GM12878 (cell line): ENCODE measurements around the gene SPTBN1. TPM values are rescaled to one million over a fixed set of nuclear protein-coding genes. Genes with fewer than 3 reads are reported as not detected.

Experiments used
- ATAC-seq: fragments of 200-7000 bp; cut with Tn5 transposase; 3 replicates; pipeline ENCODE4 v1.9.1; 2020; ENCODE audit warnings: mild to moderate bottlenecking, moderate library complexity
- BruUV-seq: library from RNA; stranded (reverse); fragments of 400-500 nt; replicated peaks from 2 replicates; lab custom pipeline; 2021; lab: Mats Ljungman, UMichigan
- CTCF ChIA-PET: fragments of 300-600 bp; sonication (Branson Sonifier 250); formaldehyde crosslinking; extraction: SDS; loops from one replicate; lab custom pipeline; 2021; ENCODE audit warnings: inconsistent platforms; lab: Yijun Ruan, JAX
- POLR2A ChIA-PET: fragments of 350-600 bp; formaldehyde crosslinking; extraction: SDS; loops from one replicate; lab custom pipeline; 2021; ENCODE audit warnings: inconsistent platforms; lab: Charles Lee
- RAD21 ChIA-PET: fragments of 300-600 bp; sonication (Branson Sonifier 250); formaldehyde crosslinking; loops from one replicate; lab custom pipeline; 2023; ENCODE audit warnings: antibody characterized with exemption; ENCODE audit not compliant: unreplicated experiment; lab: Charles Lee
- SMC1A ChIA-PET: fragments of 300-600 bp; sonication (Branson Sonifier 250); formaldehyde crosslinking; loops from one replicate; lab custom pipeline; 2023; ENCODE audit not compliant: unreplicated experiment, uncharacterized antibody; lab: Charles Lee
- DNase-seq: peaks from one replicate; pipeline ENCODE4 v3.0.0-alpha.2; 2011; ENCODE audit warnings: low read depth, low spot score
- FAIRE-seq: peaks from 3 replicates; lab custom pipeline; 2011; peaks lifted over from hg19 to GRCh38; lab: Jason Lieb, UNC
- H2AFZ ChIP-seq: 2 replicates; pipeline ENCODE4 v1.6.0; 2011; ENCODE audit warnings: low read depth, low read length, control low read depth; ENCODE audit not compliant: control insufficient read depth
- H3K27ac ChIP-seq: 2 replicates; pipeline ENCODE4 v1.5.1; 2011; ENCODE audit warnings: control low read depth; ENCODE audit not compliant: control insufficient read depth, insufficient read depth
- H3K27me3 ChIP-seq, 2 experiments: replicated peaks in 1 of 2; 2 replicates each; pipeline versions ENCODE4 v1.6.0 to v1.6.1; 2011; ENCODE audit warnings: low read length in 1 of 2; ENCODE audit not compliant: control insufficient read depth in 2 of 2, insufficient read depth in 2 of 2
- H3K36me3 ChIP-seq, 2 experiments: 2 replicates each; pipeline ENCODE4 v1.5.1; 2011; ENCODE audit warnings: low read length in 1 of 2; ENCODE audit not compliant: control insufficient read depth in 2 of 2, insufficient read depth in 2 of 2
- H3K4me1 ChIP-seq: 2 replicates; pipeline ENCODE4 v1.6.1; 2011; ENCODE audit warnings: mild to moderate bottlenecking, low read length, moderate library complexity, mixed read lengths; ENCODE audit not compliant: control insufficient read depth, insufficient read depth
- H3K4me2 ChIP-seq: 2 replicates; pipeline ENCODE4 v1.6.0; 2011; ENCODE audit warnings: control low read depth; ENCODE audit not compliant: control insufficient read depth, insufficient read depth
- H3K4me3 ChIP-seq: fragments of 200-600 bp; sonication (generic); 2 replicates; pipeline ENCODE4 v1.5.1; 2016
- H3K79me2 ChIP-seq: 2 replicates; pipeline ENCODE4 v1.6.0; 2011; ENCODE audit warnings: low read length; ENCODE audit not compliant: control insufficient read depth, insufficient read depth
- H3K9ac ChIP-seq: 2 replicates; pipeline ENCODE4 v1.8.0; 2011; ENCODE audit warnings: low read length, control low read depth, mixed read lengths; ENCODE audit not compliant: control insufficient read depth, insufficient read depth
- H3K9me3 ChIP-seq: replicated peaks from 3 replicates; pipeline ENCODE4 v1.5.1; 2011; ENCODE audit warnings: mild to moderate bottlenecking, low read length; ENCODE audit not compliant: control insufficient read depth, insufficient read depth
- H4K20me1 ChIP-seq: 2 replicates; pipeline ENCODE4 v1.6.0; 2011; ENCODE audit not compliant: control insufficient read depth, insufficient read depth
- BACH1 ChIP-seq: fragments of 450-650 bp; IDR thresholded peaks from 2 replicates; pipeline ENCODE4 v1.6.1; 2017; ENCODE audit warnings: mild to moderate bottlenecking, borderline replicate concordance
- CBX5 ChIP-seq: sonication (generic); IDR thresholded peaks from 2 replicates; pipeline ENCODE4 v1.6.1; 2016; ENCODE audit warnings: low read depth, moderate library complexity, mild to moderate bottlenecking, inconsistent platforms
- EGR1 ChIP-seq, 2 experiments: IDR thresholded peaks; 1 replicate in 1 of 2; 2 replicates in 1 of 2; pipeline ENCODE4 v1.6.1; 2011 to 2012; ENCODE audit warnings: low read depth in 2 of 2, low read length in 2 of 2, borderline replicate concordance in 1 of 2, mild to moderate bottlenecking in 1 of 2, moderate library complexity in 1 of 2
- IRF4 ChIP-seq: IDR thresholded peaks from 2 replicates; pipeline ENCODE4 v1.6.1; 2011; ENCODE audit warnings: low read depth, low read length
- NFYB ChIP-seq: IDR thresholded peaks from 2 replicates; pipeline ENCODE4 v1.6.1; 2011; ENCODE audit warnings: low read depth, mild to moderate bottlenecking, low read length, improper control_type of control experiment, moderate library complexity; ENCODE audit not compliant: insufficient read depth
- PML ChIP-seq: IDR thresholded peaks from 2 replicates; pipeline ENCODE4 v1.6.1; 2012; ENCODE audit warnings: low read length, inconsistent platforms
- RBBP5 ChIP-seq: fragments of 200-600 bp; sonication (generic); conservative IDR thresholded peaks from 2 replicates; pipeline ENCODE4 v1.6.1; 2016
- SMARCA5 ChIP-seq: fragments of 450-650 bp; IDR thresholded peaks from 2 replicates; pipeline ENCODE4 v1.6.1; 2017; ENCODE audit warnings: mild to moderate bottlenecking
- SRF ChIP-seq, 2 experiments: IDR thresholded peaks; 2 replicates each; pipeline ENCODE4 v1.6.1; 2011; ENCODE audit warnings: low read depth in 2 of 2, low read length in 2 of 2, mild to moderate bottlenecking in 1 of 2, moderate library complexity in 1 of 2
- TCF3 ChIP-seq: IDR thresholded peaks from 2 replicates; pipeline ENCODE4 v1.6.1; 2012; ENCODE audit warnings: low read depth, mild to moderate bottlenecking, low read length, borderline replicate concordance; ENCODE audit not compliant: insufficient read depth
- YY1 ChIP-seq: IDR thresholded peaks from 2 replicates; pipeline ENCODE4 v1.6.1; 2011; ENCODE audit warnings: low read depth, mild to moderate bottlenecking, low read length
- WGBS: methylation state at CpG from one replicate; pipeline ENCODE4 v1.1.6; 2016; ENCODE audit warnings: low lambda C conversion rate; ENCODE audit not compliant: insufficient replicate concordance, insufficient coverage; ENCODE audit errors: missing lambda C conversion rate; 5-methylcytosine and 5-hydroxymethylcytosine counted together
- in situ Hi-C: fragments of 300-500 bp; cut with MboI; formaldehyde crosslinking; loops from 9 replicates; pipeline ENCODE4 v1.14.3; 2018; ENCODE audit warnings: mixed read lengths
- intact Hi-C: fragments of 100-400 bp; cut with micrococcal nuclease; formaldehyde crosslinking; loops from one replicate; pipeline ENCODE4 v1.14.2; 2022; ENCODE audit not compliant: unreplicated experiment
- polyA plus RNA-seq, 11 experiments: library from polyadenylated mRNA; depleted of rRNA in 4 of 11; unstranded in 6 of 11; stranded (reverse) in 5 of 11; fragments of >200 nt; fragmentation: Nextera tagmentation in 4 of 11; fragmentation: Illumina TruSeq in 1 of 11; extraction: Ambion mirVana in 4 of 11; extraction: Trizol in 1 of 11; gene quantifications; 1 replicate in 1 of 11; 2 replicates in 10 of 11; pipeline versions ENCODE4 v1.2.1 to v1.2.3, GENCODE V29; 2011 to 2016; ENCODE audit warnings: inconsistent platforms in 2 of 11, missing spikeins in 2 of 11, low read depth in 1 of 11
- total RNA-seq, 4 experiments: library from RNA; depleted of rRNA in 3 of 4; stranded (reverse); fragments of >200 nt in 3 of 4; fragmentation: Illumina TruSeq in 1 of 4; extraction: Trizol in 1 of 4; gene quantifications; 2 replicates each; pipeline versions ENCODE4 v1.2.1 to v1.2.3, GENCODE V29; 2013 to 2021
- TF ChIP-seq, protein P1 (sequence below): fragments of 450-650 bp; formaldehyde crosslinking; IDR thresholded peaks from 2 replicates; pipeline ENCODE4 v1.4.0; 2022; ENCODE audit warnings: mild to moderate bottlenecking, moderate library complexity
- TF ChIP-seq, protein P2 (sequence below): IDR thresholded peaks from 2 replicates; pipeline ENCODE4 v1.6.1; 2012; ENCODE audit warnings: low read length, inconsistent platforms
- TF ChIP-seq, protein P3 (sequence below): fragments of 450-650 bp; IDR thresholded peaks from 2 replicates; pipeline ENCODE4 v1.6.1; 2014; ENCODE audit warnings: mild to moderate bottlenecking
- TF ChIP-seq, protein P4 (sequence below): fragments of 450-650 bp; IDR thresholded peaks from 2 replicates; pipeline ENCODE4 v1.6.1; 2017; ENCODE audit warnings: mild to moderate bottlenecking, low read depth, inconsistent platforms; ENCODE audit not compliant: poor library complexity, severe bottlenecking

Gene SPTBN1
- total and polyA plus RNA-seq, 10 of the 15 experiments (the other 5 are each of a cell fraction or from before 2014, with no cell fraction given), result 20.6 to 154 (median 76.7) TPM

DNA sequence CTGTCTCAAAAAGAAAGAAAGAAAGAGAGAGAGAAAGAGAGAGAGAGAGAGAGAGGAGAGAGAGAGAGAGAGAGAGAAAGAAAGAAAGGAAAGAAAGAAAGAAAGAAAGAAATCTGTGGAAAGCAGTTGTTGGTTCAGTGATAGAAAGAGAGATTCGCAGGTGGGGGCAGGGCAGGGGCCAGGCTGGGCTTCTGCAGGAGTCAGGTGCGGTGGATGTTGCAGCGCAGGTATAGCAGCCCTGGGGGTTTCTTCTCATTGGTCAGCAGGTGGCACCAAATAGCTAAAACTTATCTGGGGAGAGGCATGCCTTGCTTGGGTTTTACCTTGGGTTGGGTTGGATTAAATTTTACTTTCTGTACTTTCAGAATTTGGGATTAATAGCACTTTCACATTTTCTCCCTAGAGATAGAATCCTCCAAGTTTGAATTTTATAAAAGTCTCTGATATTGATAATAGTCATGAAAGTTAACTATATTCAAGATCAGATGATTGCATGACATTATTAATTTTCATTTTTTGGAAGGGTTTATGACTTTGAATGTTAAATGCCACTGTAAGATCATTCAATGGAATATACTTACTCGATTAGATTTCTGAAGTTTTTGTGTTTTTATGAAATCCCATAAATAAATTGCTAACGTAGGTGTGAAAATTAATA is 66.6 kb downstream of the SPTBN1 start:
- H3K4me2 ChIP-seq, result 0 out of 2 replicates have a peak overlapping the region, but pooled peaks have one; percentile 7
- RAD21 ChIA-PET, result interaction anchor here (0.6 to 8.7 kb wide), 29 partner anchors 9 to 415 kb away, joined by 3 to 157 read pairs (median 6); no protein-coding TSS in a partner anchor
- 21% methylated on average over 5 of the region's 5 CpGs for WGBS
- TF ChIP-seq EGR1 (IDR thresholded peaks at IDR 0.05; ENCODE audit: borderline replicate concordance in 1 of 2, low read depth in 2 of 2, low read length in 2 of 2) (no peak), SMARCA5 (no peak), NFYB (no peak), BACH1 (no peak), CBX5 (no peak), PML (no peak), RBBP5 (no peak), IRF4 (no peak), TCF3 (no peak), YY1 (peak; percentile 57; the same call in 1 of the 2 replicates), SRF (IDR thresholded peaks at IDR 0.05; ENCODE audit: low read depth in 2 of 2, low read length in 2 of 2) (no peak)
- TF ChIP-seq, protein P1, sequence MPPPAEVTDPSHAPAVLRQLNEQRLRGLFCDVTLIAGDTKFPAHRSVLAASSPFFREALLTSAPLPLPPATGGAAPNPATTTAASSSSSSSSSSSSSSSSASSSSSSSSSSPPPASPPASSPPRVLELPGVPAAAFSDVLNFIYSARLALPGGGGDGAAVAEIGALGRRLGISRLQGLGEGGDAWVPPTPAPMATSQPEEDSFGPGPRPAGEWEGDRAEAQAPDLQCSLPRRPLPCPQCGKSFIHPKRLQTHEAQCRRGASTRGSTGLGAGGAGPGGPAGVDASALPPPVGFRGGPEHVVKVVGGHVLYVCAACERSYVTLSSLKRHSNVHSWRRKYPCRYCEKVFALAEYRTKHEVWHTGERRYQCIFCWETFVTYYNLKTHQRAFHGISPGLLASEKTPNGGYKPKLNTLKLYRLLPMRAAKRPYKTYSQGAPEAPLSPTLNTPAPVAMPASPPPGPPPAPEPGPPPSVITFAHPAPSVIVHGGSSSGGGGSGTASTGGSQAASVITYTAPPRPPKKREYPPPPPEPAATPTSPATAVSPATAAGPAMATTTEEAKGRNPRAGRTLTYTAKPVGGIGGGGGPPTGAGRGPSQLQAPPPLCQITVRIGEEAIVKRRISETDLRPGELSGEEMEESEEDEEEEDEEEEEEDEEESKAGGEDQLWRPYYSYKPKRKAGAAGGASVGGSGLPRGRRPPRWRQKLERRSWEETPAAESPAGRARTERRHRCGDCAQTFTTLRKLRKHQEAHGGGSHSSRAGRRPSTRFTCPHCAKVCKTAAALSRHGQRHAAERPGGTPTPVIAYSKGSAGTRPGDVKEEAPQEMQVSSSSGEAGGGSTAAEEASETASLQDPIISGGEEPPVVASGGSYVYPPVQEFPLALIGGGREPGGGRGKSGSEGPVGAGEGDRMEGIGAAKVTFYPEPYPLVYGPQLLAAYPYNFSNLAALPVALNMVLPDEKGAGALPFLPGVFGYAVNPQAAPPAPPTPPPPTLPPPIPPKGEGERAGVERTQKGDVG (CRISPR knock-in tag), result no peak
- TF ChIP-seq, protein P2, sequence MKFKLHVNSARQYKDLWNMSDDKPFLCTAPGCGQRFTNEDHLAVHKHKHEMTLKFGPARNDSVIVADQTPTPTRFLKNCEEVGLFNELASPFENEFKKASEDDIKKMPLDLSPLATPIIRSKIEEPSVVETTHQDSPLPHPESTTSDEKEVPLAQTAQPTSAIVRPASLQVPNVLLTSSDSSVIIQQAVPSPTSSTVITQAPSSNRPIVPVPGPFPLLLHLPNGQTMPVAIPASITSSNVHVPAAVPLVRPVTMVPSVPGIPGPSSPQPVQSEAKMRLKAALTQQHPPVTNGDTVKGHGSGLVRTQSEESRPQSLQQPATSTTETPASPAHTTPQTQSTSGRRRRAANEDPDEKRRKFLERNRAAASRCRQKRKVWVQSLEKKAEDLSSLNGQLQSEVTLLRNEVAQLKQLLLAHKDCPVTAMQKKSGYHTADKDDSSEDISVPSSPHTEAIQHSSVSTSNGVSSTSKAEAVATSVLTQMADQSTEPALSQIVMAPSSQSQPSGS, result no peak
- TF ChIP-seq, protein P3, sequence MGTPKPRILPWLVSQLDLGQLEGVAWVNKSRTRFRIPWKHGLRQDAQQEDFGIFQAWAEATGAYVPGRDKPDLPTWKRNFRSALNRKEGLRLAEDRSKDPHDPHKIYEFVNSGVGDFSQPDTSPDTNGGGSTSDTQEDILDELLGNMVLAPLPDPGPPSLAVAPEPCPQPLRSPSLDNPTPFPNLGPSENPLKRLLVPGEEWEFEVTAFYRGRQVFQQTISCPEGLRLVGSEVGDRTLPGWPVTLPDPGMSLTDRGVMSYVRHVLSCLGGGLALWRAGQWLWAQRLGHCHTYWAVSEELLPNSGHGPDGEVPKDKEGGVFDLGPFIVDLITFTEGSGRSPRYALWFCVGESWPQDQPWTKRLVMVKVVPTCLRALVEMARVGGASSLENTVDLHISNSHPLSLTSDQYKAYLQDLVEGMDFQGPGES, result no peak
- TF ChIP-seq, protein P4, sequence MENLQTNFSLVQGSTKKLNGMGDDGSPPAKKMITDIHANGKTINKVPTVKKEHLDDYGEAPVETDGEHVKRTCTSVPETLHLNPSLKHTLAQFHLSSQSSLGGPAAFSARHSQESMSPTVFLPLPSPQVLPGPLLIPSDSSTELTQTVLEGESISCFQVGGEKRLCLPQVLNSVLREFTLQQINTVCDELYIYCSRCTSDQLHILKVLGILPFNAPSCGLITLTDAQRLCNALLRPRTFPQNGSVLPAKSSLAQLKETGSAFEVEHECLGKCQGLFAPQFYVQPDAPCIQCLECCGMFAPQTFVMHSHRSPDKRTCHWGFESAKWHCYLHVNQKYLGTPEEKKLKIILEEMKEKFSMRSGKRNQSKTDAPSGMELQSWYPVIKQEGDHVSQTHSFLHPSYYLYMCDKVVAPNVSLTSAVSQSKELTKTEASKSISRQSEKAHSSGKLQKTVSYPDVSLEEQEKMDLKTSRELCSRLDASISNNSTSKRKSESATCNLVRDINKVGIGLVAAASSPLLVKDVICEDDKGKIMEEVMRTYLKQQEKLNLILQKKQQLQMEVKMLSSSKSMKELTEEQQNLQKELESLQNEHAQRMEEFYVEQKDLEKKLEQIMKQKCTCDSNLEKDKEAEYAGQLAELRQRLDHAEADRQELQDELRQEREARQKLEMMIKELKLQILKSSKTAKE, result peak; percentile 54

More for the DNA sequence above, 66.6 kb downstream of the SPTBN1 start:
- no peak for FAIRE-seq
- Histone ChIP-seq H3K36me3 (no peaks in the 10 kb centered on the region), H2AFZ (no peak overlapping the region), H3K4me1 (peaks cover 15% of the 10 kb centered on the region), H3K9ac (no peak overlapping the region), H3K27me3 (no peaks in the 10 kb centered on the region), H3K27ac (no peak overlapping the region), H4K20me1 (no peaks in the 10 kb centered on the region), H3K9me3 (no peaks in the 10 kb centered on the region), H3K4me3 (no peak overlapping the region), H3K79me2 (no peaks in the 10 kb centered on the region)
- intact Hi-C loops (loop anchor here (1.0 to 5.0 kb wide), 6 partner anchors 38 to 308 kb away; no protein-coding TSS in a partner anchor), in situ Hi-C loops (loop anchor here (10.0 kb wide), 2 partner anchors 182 to 312 kb away; no protein-coding TSS in a partner anchor)
- POLR2A ChIA-PET, result interaction anchor here (0.6 to 3.8 kb wide), 8 partner anchors 36 to 182 kb away, joined by 3 to 43 read pairs (median 7); no protein-coding TSS in a partner anchor
- SMC1A ChIA-PET, result interaction anchor here (0.6 to 9.9 kb wide), 40 partner anchors 10 to 316 kb away, joined by 3 to 125 read pairs (median 9); no protein-coding TSS in a partner anchor
- CTCF ChIA-PET, result interaction anchor here (0.6 to 9.5 kb wide), 37 partner anchors 9 to 416 kb away, joined by 3 to 177 read pairs (median 8); no protein-coding TSS in a partner anchor
- peak; percentile 47 for DNase-seq
- ATAC-seq, result peak; percentile 94
- BruUV-seq, result no TSS peak
